Neural cell (in vitro differentiated cells): Measurements from ENCODE around the gene CTDNEP1. TPM values are rescaled to one million over a fixed set of nuclear protein-coding genes. Genes with fewer than 3 reads are reported as not detected.
A peak's percentile ranks its signal among the peaks of the same experiment; 100 is the strongest.

ENCODE experiments used
- H2AFZ ChIP-seq: fragments of 200-600, 300-800 bp; sonication (generic), shearing (Covaris generic); 2 replicates; pipeline ENCODE4 v1.6.0; 2014; ENCODE audit warnings: low read depth, mild to moderate bottlenecking, antibody characterized with exemption, low read length, moderate library complexity
- H3F3A ChIP-seq: fragments of 200-600 bp; shearing (Covaris generic); 2 replicates; pipeline ENCODE4 v1.6.1; 2016; ENCODE audit warnings: mild to moderate bottlenecking, moderate library complexity, mixed read lengths, antibody characterized with exemption, low read length; ENCODE audit not compliant: insufficient read depth, poor library complexity, severe bottlenecking
- H3K27ac ChIP-seq: fragments of 200-600, 300-800 bp; sonication (generic), shearing (Covaris generic); 2 replicates; pipeline ENCODE4 v1.5.1; 2014; ENCODE audit warnings: mild to moderate bottlenecking, low read length, moderate library complexity
- H3K27me3 ChIP-seq: fragments of 300-800, 200-600 bp; sonication (generic), shearing (Covaris generic); 2 replicates; pipeline ENCODE4 v1.6.0; 2014; ENCODE audit warnings: mild to moderate bottlenecking, low read depth, low read length, moderate library complexity; ENCODE audit not compliant: insufficient read depth
- H3K36me3 ChIP-seq: fragments of 300-800, 200-600 bp; sonication (generic), shearing (Covaris generic); 2 replicates; pipeline ENCODE4 v1.5.1; 2014; ENCODE audit warnings: mild to moderate bottlenecking, antibody characterized with exemption, low read length, moderate library complexity; ENCODE audit not compliant: insufficient read depth
- H3K4me2 ChIP-seq: fragments of 300-800, 200-600 bp; sonication (generic), shearing (Covaris generic); 2 replicates; pipeline ENCODE4 v1.6.0; 2014; ENCODE audit warnings: mild to moderate bottlenecking, low read length
- H3K4me3 ChIP-seq: fragments of 300-800, 200-600 bp; sonication (generic), shearing (Covaris generic); 2 replicates; pipeline ENCODE4 v1.5.1; 2014; ENCODE audit warnings: mild to moderate bottlenecking, low read length, moderate library complexity
- H3K79me2 ChIP-seq: fragments of 200-600 bp; shearing (Covaris generic); replicated peaks from 2 replicates; pipeline ENCODE4 v1.6.0; 2014; ENCODE audit warnings: mild to moderate bottlenecking, low read length, moderate library complexity; ENCODE audit not compliant: insufficient read depth
- H3K9ac ChIP-seq: fragments of 300-800, 200-600 bp; sonication (generic), shearing (Covaris generic); 2 replicates; pipeline ENCODE4 v1.6.1; 2016; ENCODE audit warnings: mild to moderate bottlenecking, low read length, mixed read lengths
- H3K9me2 ChIP-seq: fragments of 200-600 bp; shearing (Covaris generic); 2 replicates; pipeline ENCODE4 v1.6.1; 2016; ENCODE audit warnings: mild to moderate bottlenecking, low read length, mixed read lengths; ENCODE audit not compliant: insufficient read depth
- H3K9me3 ChIP-seq: fragments of 200-600, 300-800 bp; sonication (generic), shearing (Covaris generic); 2 replicates; pipeline ENCODE4 v1.6.1; 2016; ENCODE audit warnings: mild to moderate bottlenecking, mixed run types, low read length, moderate library complexity, mixed read lengths
- H4K20me1 ChIP-seq: fragments of 200-600 bp; shearing (Covaris generic); 2 replicates; pipeline ENCODE4 v1.6.1; 2016; ENCODE audit warnings: mild to moderate bottlenecking, mixed run types; ENCODE audit not compliant: insufficient read depth
- CTCF ChIP-seq: fragments of 450-650 bp; IDR thresholded peaks from 2 replicates; pipeline ENCODE4 v1.5.1; 2014; ENCODE audit warnings: antibody characterized with exemption, mild to moderate bottlenecking, moderate library complexity; ENCODE audit not compliant: poor library complexity, severe bottlenecking
- EP300 ChIP-seq: fragments of 450-650 bp; conservative IDR thresholded peaks from 2 replicates; pipeline ENCODE4 v1.6.1; 2014; ENCODE audit warnings: antibody characterized with exemption, mild to moderate bottlenecking, moderate library complexity; ENCODE audit not compliant: poor library complexity, severe bottlenecking
- EZH2 ChIP-seq: fragments of 200-600, 300-800 bp; shearing (Covaris generic), sonication (generic); IDR thresholded peaks from 2 replicates; pipeline ENCODE4 v1.6.1; 2014; ENCODE audit warnings: antibody characterized with exemption, low read length, borderline replicate concordance, mild to moderate bottlenecking; ENCODE audit not compliant: insufficient read depth, poor library complexity, severe bottlenecking
- MXI1 ChIP-seq: fragments of 450-650 bp; conservative IDR thresholded peaks from 2 replicates; pipeline ENCODE4 v1.6.1; 2014; ENCODE audit warnings: antibody characterized with exemption, mild to moderate bottlenecking; ENCODE audit not compliant: poor library complexity, severe bottlenecking
- POLR2AphosphoS5 ChIP-seq: IDR thresholded peaks from 2 replicates; pipeline ENCODE4 v1.6.1; 2012
- RAD21 ChIP-seq: fragments of 450-650 bp; conservative IDR thresholded peaks from 2 replicates; pipeline ENCODE4 v1.6.1; 2014; ENCODE audit warnings: antibody characterized with exemption, mild to moderate bottlenecking, moderate library complexity
- SMC3 ChIP-seq: fragments of 450-650 bp; conservative IDR thresholded peaks from 2 replicates; pipeline ENCODE4 v1.6.1; 2014; ENCODE audit warnings: antibody characterized with exemption, mild to moderate bottlenecking, moderate library complexity; ENCODE audit not compliant: poor library complexity
- TAF1 ChIP-seq: IDR thresholded peaks from 2 replicates; pipeline ENCODE4 v1.6.1; 2012; ENCODE audit warnings: low read depth
- polyA plus RNA-seq: library from polyadenylated mRNA; depleted of rRNA; stranded (reverse); fragments of >200 nt; gene quantifications from 2 replicates; pipeline ENCODE4 v1.2.3, GENCODE V29; 2014
- TF ChIP-seq, protein P1 (sequence below): IDR thresholded peaks from 2 replicates; pipeline ENCODE4 v1.6.1; 2012; ENCODE audit warnings: borderline replicate concordance

CTDNEP1 gene
- polyA plus RNA-seq, 1 donor from 2014 or later, result 39.4 TPM

DNA sequence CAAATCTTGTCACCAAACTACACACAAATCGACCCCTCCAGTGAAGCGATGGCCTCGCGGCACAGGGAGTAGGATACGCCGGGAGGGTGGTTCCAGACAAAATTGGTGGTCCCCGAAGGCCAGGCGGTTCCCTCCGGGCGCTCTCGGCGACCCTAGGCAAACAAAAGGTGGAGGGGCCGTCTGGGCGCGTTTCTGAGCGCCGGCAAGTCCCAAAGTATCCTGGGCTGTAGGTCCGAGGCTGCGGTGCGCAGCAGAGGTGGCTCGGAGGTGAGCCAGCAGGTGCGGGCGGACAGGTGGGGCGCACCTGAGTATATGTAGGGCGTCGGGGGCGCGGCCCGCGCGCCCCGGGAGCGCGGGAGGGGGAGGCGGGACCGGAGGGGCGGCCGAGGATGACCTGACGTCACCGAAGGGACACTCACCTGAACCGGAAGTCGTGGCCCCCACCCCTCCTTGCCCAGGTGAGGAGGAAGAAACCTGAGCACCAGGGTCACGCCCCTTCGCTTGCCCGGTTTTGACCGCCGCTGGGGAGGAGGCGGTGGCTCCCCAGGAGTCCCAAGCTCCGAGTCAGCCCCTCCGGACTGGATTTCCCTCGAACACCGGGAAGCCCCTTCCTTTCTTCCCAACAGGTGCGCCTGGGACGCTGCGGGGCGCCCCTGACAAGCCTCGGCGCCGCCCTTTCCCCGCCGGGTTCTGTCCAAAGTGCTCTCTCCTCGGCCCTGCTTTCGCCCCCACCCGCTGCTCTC is 10.8 kb upstream of the CTDNEP1 start, which contains the start of gene CLDN7:
TSS of gene CLDN7 (minus strand) at position 287 of the 743 bp plus-strand sequence. CDS start 435 bp downstream, outside the sequence.
- Histone ChIP-seq H3K9me2 (no peaks in the 10 kb centered on the region), H3K36me3 (peaks cover 4% of the 10 kb centered on the region), H3K4me3 (peak within 1 kb of the TSS; percentile 50), H3K79me2 (no peaks in the 10 kb centered on the region), H2AFZ (no peak within 1 kb of the TSS), H3F3A (no peaks in the 10 kb centered on the region), H3K9me3 (no peaks in the 10 kb centered on the region), H3K4me2 (no peak within 1 kb of the TSS), H3K9ac (no peak within 1 kb of the TSS), H4K20me1 (no peaks in the 10 kb centered on the region), H3K27me3 (peaks cover 60% of the 10 kb centered on the region), H3K27ac (no peak within 1 kb of the TSS)
- no peak for TF ChIP-seq EP300
- TF ChIP-seq EZH2, result peak; percentile 48

DNA sequence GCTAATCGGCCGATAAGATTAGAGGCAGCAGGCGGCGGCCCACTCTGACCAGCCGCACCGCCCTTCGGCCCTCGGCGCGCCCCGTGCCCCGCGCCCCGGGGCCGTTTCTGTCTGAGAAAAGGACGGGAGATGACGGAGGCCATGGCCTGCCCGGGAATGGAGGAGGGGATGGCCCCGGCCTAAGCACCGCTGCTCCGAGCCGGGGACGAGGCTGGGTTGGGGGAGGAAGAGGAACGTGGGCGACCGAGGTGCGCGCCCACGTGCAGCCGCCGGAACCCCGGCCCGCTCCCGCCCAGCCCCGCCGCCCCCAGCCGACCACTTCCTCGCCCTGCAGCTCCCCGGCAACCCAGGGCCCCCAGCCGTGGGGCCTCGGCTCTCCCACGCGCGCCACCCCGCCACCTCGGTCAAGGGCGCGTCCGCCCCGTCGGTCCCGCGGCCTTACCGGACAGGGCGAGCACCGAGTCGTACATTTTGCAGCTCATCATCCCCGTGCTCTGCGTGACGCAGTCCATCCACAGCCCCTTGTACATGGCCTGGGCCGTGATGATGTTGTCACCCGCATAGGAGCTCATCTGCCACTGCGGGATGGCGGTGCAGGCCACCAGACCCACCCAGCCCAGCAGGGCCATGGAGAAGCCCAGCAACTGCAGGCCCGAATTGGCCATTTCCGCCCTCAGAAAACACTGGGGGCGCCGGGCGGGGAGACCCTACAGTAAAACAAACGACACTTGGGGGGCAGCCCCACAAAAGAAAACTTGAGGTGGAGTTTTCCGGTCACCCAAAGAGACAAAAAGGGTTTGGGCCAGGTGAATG is 10.1 kb upstream of the CTDNEP1 start:
- no peaks in the 10 kb centered on the region for H3K79me2 ChIP-seq
- no peak overlapping the region for H2AFZ ChIP-seq
- H3K4me2 ChIP-seq, result no peak overlapping the region
- no peaks in the 10 kb centered on the region for H3F3A ChIP-seq
- no peaks in the 10 kb centered on the region for H3K9me3 ChIP-seq
- no peak for TF ChIP-seq EZH2
- no peak for TF ChIP-seq TAF1
- TF ChIP-seq, protein P1, sequence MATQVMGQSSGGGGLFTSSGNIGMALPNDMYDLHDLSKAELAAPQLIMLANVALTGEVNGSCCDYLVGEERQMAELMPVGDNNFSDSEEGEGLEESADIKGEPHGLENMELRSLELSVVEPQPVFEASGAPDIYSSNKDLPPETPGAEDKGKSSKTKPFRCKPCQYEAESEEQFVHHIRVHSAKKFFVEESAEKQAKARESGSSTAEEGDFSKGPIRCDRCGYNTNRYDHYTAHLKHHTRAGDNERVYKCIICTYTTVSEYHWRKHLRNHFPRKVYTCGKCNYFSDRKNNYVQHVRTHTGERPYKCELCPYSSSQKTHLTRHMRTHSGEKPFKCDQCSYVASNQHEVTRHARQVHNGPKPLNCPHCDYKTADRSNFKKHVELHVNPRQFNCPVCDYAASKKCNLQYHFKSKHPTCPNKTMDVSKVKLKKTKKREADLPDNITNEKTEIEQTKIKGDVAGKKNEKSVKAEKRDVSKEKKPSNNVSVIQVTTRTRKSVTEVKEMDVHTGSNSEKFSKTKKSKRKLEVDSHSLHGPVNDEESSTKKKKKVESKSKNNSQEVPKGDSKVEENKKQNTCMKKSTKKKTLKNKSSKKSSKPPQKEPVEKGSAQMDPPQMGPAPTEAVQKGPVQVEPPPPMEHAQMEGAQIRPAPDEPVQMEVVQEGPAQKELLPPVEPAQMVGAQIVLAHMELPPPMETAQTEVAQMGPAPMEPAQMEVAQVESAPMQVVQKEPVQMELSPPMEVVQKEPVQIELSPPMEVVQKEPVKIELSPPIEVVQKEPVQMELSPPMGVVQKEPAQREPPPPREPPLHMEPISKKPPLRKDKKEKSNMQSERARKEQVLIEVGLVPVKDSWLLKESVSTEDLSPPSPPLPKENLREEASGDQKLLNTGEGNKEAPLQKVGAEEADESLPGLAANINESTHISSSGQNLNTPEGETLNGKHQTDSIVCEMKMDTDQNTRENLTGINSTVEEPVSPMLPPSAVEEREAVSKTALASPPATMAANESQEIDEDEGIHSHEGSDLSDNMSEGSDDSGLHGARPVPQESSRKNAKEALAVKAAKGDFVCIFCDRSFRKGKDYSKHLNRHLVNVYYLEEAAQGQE, result no peak
- TF ChIP-seq RAD21, result no peak
- no peak for TF ChIP-seq CTCF
- TF ChIP-seq SMC3, result no peak
- TF ChIP-seq MXI1, result no peak
- TF ChIP-seq POLR2AphosphoS5, result peak; percentile 4
- no peak for TF ChIP-seq EP300
- H3K9ac ChIP-seq, result no peak overlapping the region
- H3K4me3 ChIP-seq, result peak overlapping the region; percentile 50
- H4K20me1 ChIP-seq, result no peaks in the 10 kb centered on the region
- peaks cover 4% of the 10 kb centered on the region for H3K36me3 ChIP-seq
- H3K9me2 ChIP-seq, result no peaks in the 10 kb centered on the region
- H3K27ac ChIP-seq, result no peak overlapping the region
- peaks cover 60% of the 10 kb centered on the region for H3K27me3 ChIP-seq
